ENCODE results near the gene GPR179. TPM values are rescaled to one million over a fixed set of nuclear protein-coding genes. Genes with fewer than 3 reads are reported as not detected.
A peak's percentile ranks its signal among the peaks of the same experiment; 100 is the strongest.

GPR179 gene
- total and polyA plus RNA-seq, 10 donors: 0.03 to 0.17 (median 0.06) TPM; not detected in 5

GRCh38 chr17:38338053-38338452, 5.7 kb downstream of the GPR179 start:
- Histone ChIP-seq H3K4me1 (no peaks in the 10 kb centered on the region), H3K27ac (no peak overlapping the region), H3K36me3 (no peaks in the 10 kb centered on the region), H3K27me3 (replicated peaks in 1 of 7) (peaks cover 0 to 25% (median 0%) of the 10 kb centered on the region in 7 donors), H3K4me3 (no peak overlapping the region), H3K9me3 (no peaks in the 10 kb centered on the region)
- DNase-seq: no peak
- 72 to 80% (median 78%) methylated on average over 5 of the region's 5 CpGs for WGBS, 5 donors
- TF ChIP-seq CTCF (IDR thresholded peaks at IDR 0.05 in 8 of 11, conservative IDR thresholded peaks at IDR 0.05 in 3 of 11) (no peak), POLR2A (IDR thresholded peaks at IDR 0.05) (no peak), POLR2AphosphoS5 (IDR thresholded peaks at IDR 0.05) (no peak)
- intact Hi-C loops (cut with DNase I; ENCODE audit: low total_unique reads): no loop called here

GRCh38 chr17:38336838-38337237, 6.9 kb downstream of the GPR179 start:
- no peaks in the 10 kb centered on the region for H3K9me3 ChIP-seq
- TF ChIP-seq POLR2AphosphoS5 (IDR thresholded peaks at IDR 0.05): no peak
- TF ChIP-seq POLR2A (IDR thresholded peaks at IDR 0.05): no peak
- no peak for TF ChIP-seq CTCF (IDR thresholded peaks at IDR 0.05 in 8 of 11, conservative IDR thresholded peaks at IDR 0.05 in 3 of 11)
- H3K27me3 ChIP-seq (replicated peaks in 1 of 7): peaks cover 0 to 27% (median 0%) of the 10 kb centered on the region in 7 donors
- intact Hi-C loops (cut with DNase I; ENCODE audit: low total_unique reads): no loop called here
- 92 to 97% (median 95%) methylated on average over 6 to 11 of the region's 11 CpGs for WGBS, 5 donors
- DNase-seq: no peak
- H3K27ac ChIP-seq: no peak overlapping the region
- H3K36me3 ChIP-seq: no peaks in the 10 kb centered on the region
- no peaks in the 10 kb centered on the region for H3K4me1 ChIP-seq
- no peak overlapping the region for H3K4me3 ChIP-seq

- DNase-seq: no peak
- TF ChIP-seq POLR2AphosphoS5 (IDR thresholded peaks at IDR 0.05) (no peak), CTCF (IDR thresholded peaks at IDR 0.05 in 8 of 11, conservative IDR thresholded peaks at IDR 0.05 in 3 of 11) (no peak)
- 80 to 92% (median 87%) methylated on average over 16 to 30 of the region's 30 CpGs for WGBS, 5 donors
These were observed 9.0 kb downstream of the GPR179 start for GRCh38 chr17:38334480-38335364.

GRCh38 chr17:38333635-38334295, 10.0 kb downstream of the GPR179 start:
- Histone ChIP-seq H3K4me3 (no peak overlapping the region), H3K4me1 (no peaks in the 10 kb centered on the region), H3K27me3 (replicated peaks in 1 of 7) (peaks cover 0 to 27% (median 0%) of the 10 kb centered on the region in 7 donors), H3K36me3 (no peaks in the 10 kb centered on the region), H3K9me3 (no peaks in the 10 kb centered on the region), H3K27ac (no peak overlapping the region)
- intact Hi-C loops (cut with DNase I; ENCODE audit: low total_unique reads): no loop called here
- 49 to 57% (median 55%) methylated on average over 11 to 12 of the region's 12 CpGs for WGBS, 5 donors
- no peak for TF ChIP-seq POLR2AphosphoS5 (IDR thresholded peaks at IDR 0.05)
- TF ChIP-seq POLR2A (IDR thresholded peaks at IDR 0.05): no peak
- peak in 8 of 11 experiments; percentile 4 to 58 (median 36) for TF ChIP-seq CTCF (IDR thresholded peaks at IDR 0.05 in 8 of 11, conservative IDR thresholded peaks at IDR 0.05 in 3 of 11)
- DNase-seq: no peak

More at GRCh38 chr17:38334480-38335364, 9.0 kb downstream of the GPR179 start:
- H3K27me3 ChIP-seq (replicated peaks in 1 of 7): peaks cover 0 to 27% (median 0%) of the 10 kb centered on the region in 7 donors
- no peaks in the 10 kb centered on the region for H3K4me1 ChIP-seq
- H3K27ac ChIP-seq: no peak overlapping the region
- H3K36me3 ChIP-seq: no peaks in the 10 kb centered on the region
- intact Hi-C loops (cut with DNase I; ENCODE audit: low total_unique reads): no loop called here
- no peaks in the 10 kb centered on the region for H3K9me3 ChIP-seq
- no peak overlapping the region for H3K4me3 ChIP-seq
